ENCODE results near the gene AKAP9.
A peak's percentile ranks its signal among the peaks of the same experiment; 100 is the strongest.
"Not testable (repeated sequence)": the region's sequence is repeated elsewhere in the genome, so short reads cannot be mapped to it uniquely, and the experiment has no call there.

Gene AKAP9

DNA sequence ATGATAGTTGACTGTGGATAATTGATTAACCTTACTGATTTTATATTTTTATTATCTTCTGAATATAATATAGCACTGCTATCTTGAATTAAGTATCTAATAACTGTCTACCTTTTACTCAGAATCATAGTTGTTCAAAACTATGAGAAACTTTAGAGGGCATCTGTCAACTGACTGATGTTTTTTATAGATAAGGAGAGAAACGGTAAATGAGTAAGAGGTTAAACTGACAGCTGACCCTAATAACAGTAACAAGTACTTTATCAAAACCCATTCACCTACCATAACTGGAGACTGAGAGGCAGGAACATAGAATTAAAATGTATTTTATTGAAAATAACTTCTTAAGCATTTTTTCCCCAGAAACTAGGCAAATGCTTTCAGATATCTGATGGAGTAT is 131.5 kb downstream of the AKAP9 start:
- no peak for DNase-seq

DNA sequence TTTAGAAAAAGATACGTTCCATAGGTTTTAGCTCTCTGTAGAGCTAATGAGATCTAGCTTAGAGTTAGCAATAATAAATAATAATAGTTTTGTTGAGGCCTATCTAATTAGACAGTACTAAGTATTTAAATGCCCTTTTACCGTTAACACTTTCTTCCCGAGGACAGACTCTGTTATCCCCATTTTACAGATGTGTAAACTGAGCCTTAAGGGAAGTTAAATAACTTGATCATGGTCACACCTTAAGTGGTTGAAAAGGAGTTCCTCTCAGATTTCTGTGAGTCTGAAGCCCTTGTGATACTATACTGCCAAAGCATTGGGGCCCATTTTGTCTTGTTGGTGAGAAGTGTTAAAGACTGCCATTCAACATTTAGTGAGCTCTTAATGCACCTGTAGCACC is 132.0 kb downstream of the AKAP9 start:
- DNase-seq, result no peak

DNA sequence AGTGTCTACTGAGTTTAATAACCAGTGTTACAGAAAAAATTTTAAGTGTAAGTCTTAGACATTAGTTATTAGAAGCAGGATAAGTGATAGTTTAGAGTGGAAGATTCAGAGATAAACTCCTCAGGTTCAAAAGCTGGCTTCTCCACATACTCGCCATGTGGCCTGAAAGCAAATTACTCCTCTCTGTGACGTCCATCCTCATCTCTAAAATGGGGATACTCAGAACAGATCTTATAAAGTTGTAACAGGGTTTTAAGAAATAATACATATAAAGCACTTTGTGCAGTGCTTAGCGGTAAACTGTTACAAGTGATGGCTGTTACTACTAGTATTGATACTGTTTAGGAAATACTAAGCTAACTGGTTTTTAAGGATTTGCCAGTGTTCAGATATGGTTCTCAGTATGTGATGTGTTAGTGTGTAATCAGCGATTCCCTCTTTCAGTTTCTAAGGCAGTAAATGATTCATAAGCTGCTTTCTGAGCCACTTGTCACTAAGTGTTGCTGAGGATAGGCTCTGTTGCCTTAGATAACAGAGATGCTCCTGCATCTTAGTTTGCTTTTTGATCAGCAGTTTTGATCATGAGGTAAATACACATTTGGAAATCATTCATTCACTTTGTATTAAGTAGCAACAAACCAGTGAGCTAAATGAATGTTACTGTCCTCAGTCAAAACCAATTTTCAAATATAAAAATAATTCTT is 134.9 kb downstream of the AKAP9 start:
- no peak for DNase-seq

DNA sequence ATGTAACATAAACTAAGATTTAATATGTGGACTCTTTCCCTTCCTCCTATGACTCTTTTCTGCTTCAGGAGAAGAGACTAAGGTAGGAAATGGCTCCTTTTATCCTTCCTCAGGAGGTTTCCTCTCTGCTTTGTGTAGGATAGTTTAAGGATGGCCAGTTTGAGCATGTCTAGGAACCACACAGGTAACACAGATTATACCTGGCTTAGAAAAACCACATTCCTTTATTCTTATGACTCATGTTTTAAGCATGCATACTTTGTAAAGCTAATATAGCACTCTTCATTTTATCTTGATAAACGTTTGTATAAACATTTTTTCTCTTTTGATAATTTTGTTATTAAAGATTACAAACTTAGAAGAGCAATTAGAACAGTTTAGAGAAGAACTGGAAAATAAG is 135.8 kb downstream of the AKAP9 start:
- DNase-seq, result no peak

DNA sequence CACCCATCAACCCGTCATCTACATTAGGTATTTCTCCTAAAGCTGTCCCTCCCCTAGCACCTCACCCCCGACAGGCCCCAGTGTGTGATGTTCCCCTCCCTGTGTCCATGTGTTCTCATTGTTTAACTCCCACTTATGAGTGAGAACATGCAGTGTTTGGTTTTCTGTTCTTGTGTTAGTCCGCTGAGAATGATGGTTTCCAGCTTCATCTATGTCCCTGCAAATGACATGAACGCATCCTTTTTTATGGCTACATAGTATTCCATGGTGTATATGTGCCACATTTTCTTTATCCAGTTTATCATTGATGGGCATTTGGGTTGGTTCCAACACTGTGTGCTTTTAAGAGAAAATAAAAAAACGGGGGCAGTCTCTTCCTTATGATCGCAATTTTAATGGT is 143.3 kb downstream of the AKAP9 start:
- not testable (repeated sequence) for DNase-seq

DNA sequence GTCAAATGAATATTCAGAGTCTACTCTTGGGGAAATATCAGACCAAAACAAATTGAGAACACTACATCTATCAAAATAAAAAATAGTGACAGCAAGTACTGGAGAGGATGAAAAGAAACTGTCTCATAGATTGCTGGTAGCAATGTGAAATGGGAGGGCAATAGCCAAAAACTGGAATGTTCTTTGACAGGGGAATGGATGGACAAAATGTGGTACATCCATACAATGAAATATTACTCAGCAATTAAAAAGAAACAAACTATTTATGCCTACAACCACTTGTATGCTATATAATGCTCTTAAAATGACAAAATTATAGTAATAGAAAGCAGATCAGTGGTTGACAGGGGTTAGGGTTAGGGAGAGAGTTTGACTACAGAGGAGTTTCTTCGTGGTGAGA is 147.6 kb downstream of the AKAP9 start:
- no peak for DNase-seq

DNA sequence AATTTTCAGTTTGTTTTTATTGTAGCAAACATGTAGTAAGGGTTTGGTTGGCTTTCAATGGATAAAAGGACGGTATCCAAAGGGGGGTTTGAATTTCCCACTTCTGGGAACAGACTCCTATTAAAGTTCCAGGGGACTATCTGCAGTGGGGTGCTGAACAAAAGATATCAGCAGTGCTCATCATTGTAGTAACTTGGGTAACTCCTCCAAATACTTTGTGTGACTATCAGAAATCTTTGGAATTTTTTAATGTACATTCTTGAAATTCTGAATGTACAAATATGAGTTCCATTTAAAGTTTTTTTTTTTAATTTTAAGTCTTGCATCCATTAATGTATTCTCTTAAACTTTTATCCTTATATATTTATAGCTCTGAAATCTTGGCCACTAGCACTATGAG is 151.5 kb downstream of the AKAP9 start:
- DNase-seq, result no peak

DNA sequence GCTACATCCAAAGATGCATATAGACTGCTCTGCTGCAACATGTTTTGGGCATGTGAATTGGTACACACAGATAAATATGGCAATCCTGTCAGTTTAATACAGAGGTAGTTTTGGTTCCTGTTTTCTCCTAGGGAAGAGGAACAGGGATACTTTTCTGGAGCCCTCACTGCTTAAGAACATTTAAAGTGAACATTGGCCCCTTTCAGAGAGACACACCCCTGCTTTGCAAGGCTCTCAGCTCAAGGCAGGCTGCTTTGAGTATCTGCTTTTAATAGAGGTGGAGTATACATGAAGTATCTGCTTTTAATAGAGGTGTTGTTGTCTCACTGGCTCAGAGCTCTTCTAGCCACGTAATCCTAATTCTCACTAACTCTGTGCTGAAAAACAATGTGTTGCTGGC is 154.7 kb downstream of the AKAP9 start:
- DNase-seq, result no peak

DNA sequence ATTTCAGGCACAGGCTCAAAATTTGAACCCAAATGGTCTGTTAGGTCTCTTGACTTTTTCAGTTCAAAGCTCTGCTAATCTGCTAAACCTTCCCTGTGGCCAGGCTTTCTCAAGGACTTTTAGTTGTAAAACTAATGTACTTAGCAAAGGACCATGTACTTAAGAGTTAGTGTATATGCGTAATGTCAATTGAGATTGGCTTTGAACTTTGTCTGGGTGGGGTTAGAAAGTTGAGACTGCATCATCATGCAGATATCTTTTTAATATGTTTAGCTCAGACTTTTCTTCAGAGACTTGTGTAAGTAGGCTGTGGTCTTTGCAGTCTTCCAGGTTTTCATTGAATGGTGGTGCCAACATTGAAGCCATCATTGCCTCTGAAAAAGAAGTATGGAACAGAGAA is 159.9 kb downstream of the AKAP9 start:
- no peak for DNase-seq

DNA sequence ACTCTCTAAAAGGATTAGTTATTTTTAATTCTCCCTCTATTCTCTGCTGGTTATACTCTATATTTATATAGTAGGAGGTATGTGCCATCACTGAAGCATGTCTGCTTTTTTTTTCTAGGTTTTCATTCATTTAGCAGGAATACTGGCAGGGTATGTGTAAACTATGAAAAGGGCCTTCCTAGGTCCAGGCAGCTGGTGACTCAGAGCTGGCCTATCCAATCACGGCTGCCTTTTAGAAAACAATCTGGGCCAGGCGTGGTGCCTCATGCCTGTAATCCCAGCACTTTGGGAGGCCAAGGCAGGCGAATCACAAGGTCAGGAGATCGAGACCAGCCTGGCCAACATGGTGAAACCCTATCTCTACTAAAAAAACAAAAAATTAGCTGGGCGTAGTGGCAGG is 162.2 kb downstream of the AKAP9 start:
- DNase-seq, result not testable (repeated sequence)

DNA sequence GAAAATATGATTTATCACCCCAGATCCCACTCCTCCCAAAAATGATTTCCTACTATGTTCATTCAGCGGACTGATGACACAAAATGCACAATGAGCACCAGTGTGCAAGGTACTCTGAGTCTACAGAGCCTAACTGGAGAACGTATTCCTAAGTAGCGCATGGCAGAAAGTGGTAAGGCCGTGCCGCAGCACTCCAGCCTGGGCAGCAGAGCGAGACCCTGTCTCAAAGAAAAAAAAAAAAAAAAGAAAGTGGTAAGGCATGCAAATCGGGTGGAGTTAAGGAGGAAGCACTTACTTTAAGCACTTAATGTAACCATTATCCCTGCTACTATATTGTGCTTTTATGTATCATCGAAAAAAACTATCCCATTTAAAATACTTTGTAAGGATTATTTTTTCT is 168.2 kb downstream of the AKAP9 start:
- DNase-seq, result no peak

DNA sequence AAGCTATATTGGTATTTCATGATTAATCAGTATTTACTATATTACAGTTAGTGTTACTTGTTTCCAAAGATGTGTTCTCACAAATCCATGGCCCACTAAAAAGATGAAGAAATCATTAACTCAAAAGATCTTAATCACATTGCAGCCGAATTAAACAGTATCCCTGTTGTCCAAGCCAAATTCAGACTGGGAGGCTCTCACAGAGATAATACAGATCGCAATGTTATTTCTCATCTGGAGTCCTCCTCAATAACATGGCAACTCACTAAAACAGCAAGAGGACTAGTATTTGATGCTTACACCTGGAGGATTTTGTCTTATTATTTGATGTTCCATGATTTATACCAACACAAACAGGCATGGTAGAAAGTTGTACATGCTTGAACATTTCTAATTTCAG is 170.2 kb downstream of the AKAP9 start:
- DNase-seq, result no peak

DNA sequence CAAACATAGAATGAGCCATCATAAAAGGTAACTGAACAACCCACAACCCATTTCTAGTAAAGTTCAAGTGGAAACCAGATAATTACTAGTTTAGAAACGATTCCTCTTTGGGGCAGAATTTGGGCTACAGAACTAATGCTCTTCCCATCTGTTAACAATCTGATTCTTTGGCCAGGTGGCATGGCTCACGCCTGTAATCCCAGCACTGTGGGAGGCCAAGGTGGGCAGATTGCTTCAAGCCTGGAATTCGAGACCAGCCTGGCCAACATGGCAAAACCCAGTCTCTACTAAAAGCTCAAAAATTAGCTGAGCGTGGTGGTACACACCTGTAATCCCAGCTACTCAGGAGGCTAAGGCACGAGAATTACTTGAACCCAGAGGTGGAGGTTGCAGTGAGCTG is 175.2 kb downstream of the AKAP9 start:
- no peak for DNase-seq

DNA sequence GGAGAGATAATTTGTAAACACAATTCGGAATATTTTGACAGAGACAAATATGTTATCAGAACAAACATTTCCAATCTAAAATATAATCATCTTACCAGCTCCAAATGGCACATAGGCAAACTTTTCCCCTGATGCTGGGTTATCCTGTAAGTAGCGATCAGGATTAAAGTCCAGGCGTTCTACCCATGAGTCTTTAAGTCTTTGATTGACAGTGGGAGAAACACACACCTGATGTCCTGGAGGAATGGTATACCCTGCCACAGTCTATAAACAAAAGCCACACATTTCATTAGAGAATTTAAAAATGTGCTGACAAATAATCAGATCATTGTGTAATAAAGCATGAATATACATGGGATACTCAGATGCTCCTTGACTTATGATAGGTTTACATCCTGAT is 176.3 kb downstream of the AKAP9 start:
- no peak for DNase-seq

DNA sequence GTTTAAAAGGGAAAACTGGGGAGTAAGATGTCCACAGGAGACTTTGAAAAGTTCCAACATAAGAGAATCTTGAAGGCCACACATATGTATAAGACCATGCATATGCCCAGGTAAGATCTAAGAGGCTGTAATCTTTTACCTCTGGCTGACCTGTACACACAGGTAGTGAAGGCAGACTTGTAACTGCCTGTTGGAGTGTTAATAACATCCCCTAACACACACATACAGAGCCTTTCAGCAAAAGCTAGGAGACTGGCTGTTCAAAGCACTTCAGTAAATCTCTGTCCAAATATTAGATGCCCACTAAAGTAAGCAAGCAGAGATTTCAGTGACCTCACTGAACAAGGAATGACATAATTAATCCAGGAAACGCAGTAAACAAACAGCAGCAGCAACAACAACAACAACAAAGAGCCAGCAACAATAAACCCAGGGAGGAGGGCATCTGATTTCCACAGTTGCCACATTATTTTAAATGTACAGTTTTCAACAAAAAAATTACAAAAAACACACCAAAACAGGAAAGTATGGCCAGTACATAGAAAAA is 178.6 kb downstream of the AKAP9 start:
- no peak for DNase-seq

DNA sequence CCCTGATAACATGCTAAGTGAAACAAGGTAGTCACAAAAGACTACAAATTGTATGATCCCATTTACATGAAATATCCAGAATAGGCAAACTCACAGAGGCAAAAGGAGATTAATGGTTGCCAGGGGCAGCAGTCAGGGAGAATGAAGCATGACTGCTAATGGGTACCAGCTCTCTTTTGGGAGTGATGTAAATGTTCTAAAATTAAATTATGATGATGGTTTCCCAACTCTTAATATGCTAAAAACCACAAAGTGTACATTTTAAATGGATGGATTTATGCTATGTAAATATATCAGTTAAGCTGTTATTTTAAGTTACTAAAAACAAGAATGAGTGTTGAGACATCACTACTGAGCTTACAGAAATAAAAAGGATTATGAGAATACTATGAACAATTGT is 181.0 kb downstream of the AKAP9 start:
- DNase-seq, result no peak

DNA sequence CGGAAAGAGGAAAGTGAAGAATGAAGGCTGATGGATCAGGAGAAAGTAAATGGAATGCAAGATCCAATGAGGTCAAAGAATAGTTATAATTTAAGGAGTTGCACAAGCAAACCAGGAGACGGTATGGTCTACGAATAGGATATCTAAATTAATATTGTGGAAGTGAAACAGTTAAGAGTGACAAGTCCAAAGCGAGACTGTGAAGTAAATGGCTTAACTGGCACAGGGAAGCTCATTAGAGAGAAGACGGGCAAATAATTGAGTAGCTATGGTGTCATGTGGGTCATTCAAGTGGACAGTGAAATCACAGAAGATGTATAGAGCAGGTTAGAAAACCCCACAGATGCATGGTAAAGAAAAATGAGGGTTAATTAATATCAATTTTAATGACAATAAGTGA is 190.4 kb downstream of the AKAP9 start:
- no peak for DNase-seq

DNA sequence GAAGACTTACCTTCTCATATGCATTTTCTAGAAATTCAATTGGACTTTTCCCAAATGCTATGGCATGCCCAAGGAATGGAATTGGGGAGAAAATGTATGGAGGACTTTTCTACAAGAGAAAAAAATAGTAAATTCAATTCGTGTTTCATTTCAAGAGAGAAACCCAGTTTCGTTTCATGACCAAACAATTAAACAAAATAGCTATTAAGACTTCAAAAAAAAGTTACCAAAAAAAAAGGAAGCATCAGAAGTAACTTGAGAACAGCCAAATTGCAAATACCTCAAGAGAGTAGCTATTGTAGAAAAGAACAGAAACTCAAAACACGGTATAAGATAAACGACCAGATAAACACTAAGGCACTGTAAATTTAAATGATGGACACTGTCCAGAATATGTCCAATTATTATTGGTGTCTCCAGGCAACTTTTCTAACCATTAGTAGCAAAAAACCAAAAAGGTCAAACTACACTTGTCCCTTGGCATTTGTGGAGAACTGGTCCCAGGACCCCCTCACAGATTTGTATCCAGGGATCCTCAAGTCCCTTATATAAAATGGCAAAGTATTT is 191.2 kb downstream of the AKAP9 start:
- no peak for DNase-seq

DNA sequence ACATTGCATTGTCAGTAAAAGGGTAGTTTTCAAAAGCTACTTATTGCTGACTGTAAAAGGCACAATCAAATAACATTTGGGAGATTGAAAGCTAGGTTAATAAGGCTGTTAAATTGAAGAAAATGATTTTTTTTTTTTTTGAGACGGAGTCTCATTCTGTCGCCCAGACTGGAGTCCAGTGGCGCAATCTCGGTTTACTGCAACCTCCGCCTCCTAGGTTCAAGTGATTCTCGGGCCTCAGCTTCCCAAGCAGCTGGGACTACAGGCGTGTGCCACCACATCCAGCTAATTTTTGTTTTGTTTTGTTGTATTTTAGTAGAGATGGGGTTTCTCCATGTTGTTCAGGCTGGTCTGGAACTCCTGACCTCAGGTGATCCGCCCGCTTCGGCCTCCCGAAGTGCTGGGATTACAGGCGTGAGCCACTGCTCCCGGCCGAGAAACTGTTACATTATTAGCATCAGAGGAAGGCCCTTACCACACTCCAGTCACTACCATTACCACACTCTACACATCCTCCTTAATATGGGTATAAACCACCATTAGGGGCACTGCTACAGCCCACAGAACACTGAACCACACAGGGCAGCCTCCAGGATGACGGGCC is 192.6 kb downstream of the AKAP9 start:
- DNase-seq, result no peak

DNA sequence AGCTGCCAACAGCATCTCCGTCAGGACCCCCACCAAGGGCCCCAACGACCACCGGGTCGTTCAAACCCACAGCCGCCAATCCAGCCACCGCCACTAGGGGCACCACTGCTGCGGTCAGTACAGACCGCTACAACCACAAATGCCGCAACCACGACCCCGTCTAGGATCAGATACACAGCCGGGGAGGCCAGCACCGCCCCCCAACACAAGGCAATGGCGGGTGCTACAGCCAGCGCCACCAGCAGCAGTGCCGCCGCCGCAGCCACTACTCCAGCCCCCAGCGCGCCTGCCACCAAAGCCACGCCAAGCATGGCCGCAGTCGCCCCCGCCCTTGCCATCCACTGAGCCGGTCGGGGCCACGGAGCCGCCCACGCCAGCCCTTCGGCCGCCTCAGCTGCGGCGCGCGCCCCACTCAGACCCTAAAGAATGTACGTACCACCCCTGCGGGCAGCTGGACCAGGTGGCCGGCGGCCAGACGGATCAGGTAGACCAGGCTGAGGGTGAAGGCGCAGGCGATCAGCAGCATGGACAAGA is 193.1 kb downstream of the AKAP9 start:
- DNase-seq, result peak; percentile 36

DNA sequence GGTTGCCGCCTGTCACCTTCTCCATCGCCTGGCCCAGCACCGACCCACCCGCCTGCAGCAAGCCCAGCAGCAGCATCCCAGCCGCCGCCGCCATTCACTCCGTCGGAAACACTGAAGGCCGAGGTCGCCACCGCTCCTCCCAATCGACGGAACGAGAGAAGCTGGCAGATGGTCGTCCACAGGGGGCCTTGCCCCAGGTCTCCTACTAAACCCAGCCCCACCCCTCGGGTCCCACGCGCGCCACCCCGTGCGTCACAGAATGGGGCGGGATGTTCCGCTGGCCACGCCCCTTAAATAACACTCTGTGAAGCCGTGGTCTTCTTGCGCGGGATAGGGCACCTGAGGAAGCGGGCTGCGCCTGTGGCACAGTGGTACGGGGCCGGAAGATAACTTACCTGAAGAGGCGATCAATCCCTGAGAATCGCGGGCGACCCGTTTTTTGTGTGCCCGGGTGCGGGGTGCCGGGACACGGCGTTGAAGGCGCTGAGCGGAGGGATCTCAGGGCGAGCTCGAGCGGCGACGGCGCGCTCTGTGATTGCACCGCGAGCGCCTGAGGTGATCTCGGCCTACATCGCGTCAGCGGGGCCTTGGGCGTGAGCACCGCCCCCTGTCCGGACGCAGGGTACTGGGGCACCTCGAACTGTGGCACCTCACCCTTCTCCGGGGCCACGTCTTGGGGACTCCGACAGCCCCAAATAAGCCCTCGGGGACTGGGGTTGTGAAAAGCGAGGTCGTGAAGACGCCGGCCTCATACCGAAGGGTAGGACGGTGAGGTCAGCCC is 193.8 kb downstream of the AKAP9 start, which contains the start of gene CYP51A1:
CYP51A1 (minus strand) TSS at position 207 of the 781 bp plus-strand sequence; CDS start at position 94, 113 bp downstream.
- peak; percentile 88 for DNase-seq

DNA sequence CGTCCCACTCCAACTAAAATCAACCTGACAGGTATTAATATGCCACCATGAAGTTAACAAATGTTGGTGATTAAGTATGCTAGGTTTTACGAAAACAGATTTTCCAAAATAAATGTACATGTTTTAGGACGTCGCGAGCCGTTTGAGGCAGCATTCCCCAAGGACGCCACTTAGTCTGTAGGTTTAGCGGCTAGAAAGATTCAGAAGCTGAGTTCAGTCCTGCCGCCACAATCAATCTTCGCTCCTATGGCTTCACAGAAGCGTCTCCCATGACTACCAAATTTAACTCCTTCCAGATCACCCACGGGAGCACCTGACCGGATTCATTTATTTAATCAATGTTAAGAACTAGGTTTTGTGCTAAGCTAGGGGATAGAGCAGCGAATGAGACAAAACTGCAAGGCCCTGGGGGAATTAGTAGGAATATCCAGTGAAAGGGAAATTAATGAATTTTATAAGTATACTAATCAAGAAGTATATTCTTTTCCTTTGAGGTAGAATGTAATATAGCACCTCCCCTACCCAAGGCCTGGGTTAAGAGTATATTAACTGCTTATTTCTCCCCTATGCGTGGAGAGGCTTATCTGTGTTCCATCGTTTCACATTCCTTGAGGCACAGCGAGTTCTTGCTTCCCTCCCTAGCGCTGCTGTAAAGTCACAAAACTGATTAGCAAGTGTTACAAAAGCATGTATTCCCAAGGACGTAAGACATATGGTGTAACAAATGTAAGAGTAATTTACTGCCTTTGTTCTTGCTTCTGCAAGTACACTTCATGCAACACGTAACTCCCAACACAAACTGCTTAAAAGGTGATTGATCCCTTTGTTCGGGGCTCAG is 194.6 kb downstream of the AKAP9 start:
- no peak for DNase-seq

All from kidney glomerular epithelial cell (primary cell).